Measurements from ENCODE around the gene ADAMTS18.

ADAMTS18 gene

GRCh38 chr16:77435272-77435820, 512 bp upstream of the ADAMTS18 start:
- Histone ChIP-seq H3K27me3 (ENCODE audit: control insufficient read depth, insufficient read depth, low read length) (peaks cover 59% of the 10 kb centered on the region), H3K27ac (ENCODE audit: low read depth, low read length) (no peak overlapping the region), H3K9me3 (ENCODE audit: control insufficient read depth, insufficient read depth, low read length) (no peaks in the 10 kb centered on the region), H3K36me3 (ENCODE audit: control insufficient read depth, insufficient read depth, low read length) (no peaks in the 10 kb centered on the region), H3K4me3 (ENCODE audit: low read depth, low read length) (peak overlapping the region; percentile 74), H3K9ac (ENCODE audit: low read depth, low read length) (no peak overlapping the region), H3K4me1 (ENCODE audit: control insufficient read depth, insufficient read depth, low read length) (peaks cover 21% of the 10 kb centered on the region)

GRCh38 chr16:77434022-77434529, 758 bp downstream of the ADAMTS18 start:
- H3K4me3 ChIP-seq (ENCODE audit: low read depth, low read length), result peak overlapping the region; percentile 74
- H3K9me3 ChIP-seq (ENCODE audit: control insufficient read depth, insufficient read depth, low read length), result no peaks in the 10 kb centered on the region
- no peak overlapping the region for H3K27ac ChIP-seq (ENCODE audit: low read depth, low read length)
- peaks cover 19% of the 10 kb centered on the region for H3K4me1 ChIP-seq (ENCODE audit: control insufficient read depth, insufficient read depth, low read length)
- no peak overlapping the region for H3K9ac ChIP-seq (ENCODE audit: low read depth, low read length)
- no peaks in the 10 kb centered on the region for H3K36me3 ChIP-seq (ENCODE audit: control insufficient read depth, insufficient read depth, low read length)
- H3K27me3 ChIP-seq (ENCODE audit: control insufficient read depth, insufficient read depth, low read length), result peaks cover 59% of the 10 kb centered on the region

GRCh38 chr16:77433146-77433545, 1.7 kb downstream of the ADAMTS18 start:
- Histone ChIP-seq H3K4me1 (ENCODE audit: control insufficient read depth, insufficient read depth, low read length) (peaks cover 11% of the 10 kb centered on the region), H3K4me3 (ENCODE audit: low read depth, low read length) (no peak overlapping the region), H3K27ac (ENCODE audit: low read depth, low read length) (no peak overlapping the region), H3K27me3 (ENCODE audit: control insufficient read depth, insufficient read depth, low read length) (peaks cover 59% of the 10 kb centered on the region), H3K9me3 (ENCODE audit: control insufficient read depth, insufficient read depth, low read length) (no peaks in the 10 kb centered on the region), H3K36me3 (ENCODE audit: control insufficient read depth, insufficient read depth, low read length) (no peaks in the 10 kb centered on the region), H3K9ac (ENCODE audit: low read depth, low read length) (no peak overlapping the region)

- Histone ChIP-seq H3K36me3 (ENCODE audit: control insufficient read depth, insufficient read depth, low read length) (no peaks in the 10 kb centered on the region), H3K27me3 (ENCODE audit: control insufficient read depth, insufficient read depth, low read length) (peaks cover 57% of the 10 kb centered on the region), H3K9ac (ENCODE audit: low read depth, low read length) (no peak overlapping the region), H3K4me3 (ENCODE audit: low read depth, low read length) (no peak overlapping the region), H3K27ac (ENCODE audit: low read depth, low read length) (no peak overlapping the region), H3K9me3 (ENCODE audit: control insufficient read depth, insufficient read depth, low read length) (no peaks in the 10 kb centered on the region), H3K4me1 (ENCODE audit: control insufficient read depth, insufficient read depth, low read length) (peaks cover 8% of the 10 kb centered on the region)
Measured at GRCh38 chr16:77432264-77432663, 2.6 kb downstream of the ADAMTS18 start.

- Histone ChIP-seq H3K9ac (ENCODE audit: low read depth, low read length) (no peak overlapping the region), H3K9me3 (ENCODE audit: control insufficient read depth, insufficient read depth, low read length) (no peaks in the 10 kb centered on the region), H3K27me3 (ENCODE audit: control insufficient read depth, insufficient read depth, low read length) (peaks cover 44% of the 10 kb centered on the region), H3K36me3 (ENCODE audit: control insufficient read depth, insufficient read depth, low read length) (no peaks in the 10 kb centered on the region), H3K4me1 (ENCODE audit: control insufficient read depth, insufficient read depth, low read length) (peaks cover 8% of the 10 kb centered on the region), H3K4me3 (ENCODE audit: low read depth, low read length) (no peak overlapping the region), H3K27ac (ENCODE audit: low read depth, low read length) (no peak overlapping the region)
Measured at GRCh38 chr16:77430787-77431585, 3.8 kb downstream of the ADAMTS18 start.

GRCh38 chr16:77430360-77430759, 4.5 kb downstream of the ADAMTS18 start:
- H3K4me1 ChIP-seq (ENCODE audit: control insufficient read depth, insufficient read depth, low read length), result peaks cover 8% of the 10 kb centered on the region
- H3K36me3 ChIP-seq (ENCODE audit: control insufficient read depth, insufficient read depth, low read length), result no peaks in the 10 kb centered on the region
- H3K9me3 ChIP-seq (ENCODE audit: control insufficient read depth, insufficient read depth, low read length), result no peaks in the 10 kb centered on the region
- no peak overlapping the region for H3K4me3 ChIP-seq (ENCODE audit: low read depth, low read length)
- H3K9ac ChIP-seq (ENCODE audit: low read depth, low read length), result no peak overlapping the region
- H3K27ac ChIP-seq (ENCODE audit: low read depth, low read length), result no peak overlapping the region
- peaks cover 38% of the 10 kb centered on the region for H3K27me3 ChIP-seq (ENCODE audit: control insufficient read depth, insufficient read depth, low read length)

- Histone ChIP-seq H3K4me1 (ENCODE audit: control insufficient read depth, insufficient read depth, low read length) (no peaks in the 10 kb centered on the region), H3K27ac (ENCODE audit: low read depth, low read length) (no peak overlapping the region), H3K36me3 (ENCODE audit: control insufficient read depth, insufficient read depth, low read length) (no peaks in the 10 kb centered on the region), H3K9ac (ENCODE audit: low read depth, low read length) (no peak overlapping the region), H3K27me3 (ENCODE audit: control insufficient read depth, insufficient read depth, low read length) (no peaks in the 10 kb centered on the region), H3K9me3 (ENCODE audit: control insufficient read depth, insufficient read depth, low read length) (no peaks in the 10 kb centered on the region), H3K4me3 (ENCODE audit: low read depth, low read length) (no peak overlapping the region)
Measured at GRCh38 chr16:77424871-77425604, 9.8 kb downstream of the ADAMTS18 start.

GRCh38 chr16:77422196-77422784, 12.5 kb downstream of the ADAMTS18 start:
- no peaks in the 10 kb centered on the region for H3K27me3 ChIP-seq (ENCODE audit: control insufficient read depth, insufficient read depth, low read length)
- no peaks in the 10 kb centered on the region for H3K36me3 ChIP-seq (ENCODE audit: control insufficient read depth, insufficient read depth, low read length)
- no peak overlapping the region for H3K4me3 ChIP-seq (ENCODE audit: low read depth, low read length)
- H3K27ac ChIP-seq (ENCODE audit: low read depth, low read length), result no peak overlapping the region
- H3K9ac ChIP-seq (ENCODE audit: low read depth, low read length), result no peak overlapping the region
- no peaks in the 10 kb centered on the region for H3K9me3 ChIP-seq (ENCODE audit: control insufficient read depth, insufficient read depth, low read length)
- no peaks in the 10 kb centered on the region for H3K4me1 ChIP-seq (ENCODE audit: control insufficient read depth, insufficient read depth, low read length)

- no peak overlapping the region for H3K27ac ChIP-seq (ENCODE audit: low read depth, low read length)
- no peaks in the 10 kb centered on the region for H3K4me1 ChIP-seq (ENCODE audit: control insufficient read depth, insufficient read depth, low read length)
- no peaks in the 10 kb centered on the region for H3K9me3 ChIP-seq (ENCODE audit: control insufficient read depth, insufficient read depth, low read length)
- no peak overlapping the region for H3K9ac ChIP-seq (ENCODE audit: low read depth, low read length)
- no peaks in the 10 kb centered on the region for H3K27me3 ChIP-seq (ENCODE audit: control insufficient read depth, insufficient read depth, low read length)
- H3K36me3 ChIP-seq (ENCODE audit: control insufficient read depth, insufficient read depth, low read length), result no peaks in the 10 kb centered on the region
- no peak overlapping the region for H3K4me3 ChIP-seq (ENCODE audit: low read depth, low read length)
Measured at GRCh38 chr16:77416939-77417480, 17.8 kb downstream of the ADAMTS18 start.

GRCh38 chr16:77414752-77415231, 20.0 kb downstream of the ADAMTS18 start:
- Histone ChIP-seq H3K4me3 (ENCODE audit: low read depth, low read length) (no peak overlapping the region), H3K27ac (ENCODE audit: low read depth, low read length) (no peak overlapping the region), H3K36me3 (ENCODE audit: control insufficient read depth, insufficient read depth, low read length) (no peaks in the 10 kb centered on the region)

More at GRCh38 chr16:77414752-77415231, 20.0 kb downstream of the ADAMTS18 start:
- Histone ChIP-seq H3K4me1 (ENCODE audit: control insufficient read depth, insufficient read depth, low read length) (no peaks in the 10 kb centered on the region), H3K9ac (ENCODE audit: low read depth, low read length) (no peak overlapping the region), H3K9me3 (ENCODE audit: control insufficient read depth, insufficient read depth, low read length) (no peaks in the 10 kb centered on the region), H3K27me3 (ENCODE audit: control insufficient read depth, insufficient read depth, low read length) (no peaks in the 10 kb centered on the region)

Measured in HUES48 (cell line).